Sigmoid colon (tissue), 7 donors: Measurements from ENCODE around the gene NFKB2. TPM values are rescaled to one million over a fixed set of nuclear protein-coding genes. Genes with fewer than 3 reads are reported as not detected.
A peak's percentile ranks its signal among the peaks of the same experiment; 100 is the strongest.

Experiments
- DNase-seq: peaks from one replicate; pipeline ENCODE4 v3.0.0-alpha.2; 2019
- H3K27ac ChIP-seq, 4 donors: fragments of 200-600 bp; sonication (generic); one replicate each; pipeline ENCODE4 v1.5.1; 2016 to 2019; ENCODE audit warnings: mild to moderate bottlenecking in 1 of 4
- H3K27me3 ChIP-seq, 3 donors: fragments of 200-600 bp; sonication (generic); one replicate each; pipeline ENCODE4 v1.5.1; 2019; ENCODE audit warnings: mild to moderate bottlenecking in 1 of 3
- H3K36me3 ChIP-seq, 4 donors: fragments of 200-600 bp; sonication (generic); one replicate each; pipeline ENCODE4 v1.5.1; 2016 to 2019
- H3K4me1 ChIP-seq, 4 donors: fragments of 200-600 bp; sonication (generic); one replicate each; pipeline ENCODE4 v1.5.1; 2017 to 2019
- H3K4me3 ChIP-seq, 4 donors: fragments of 200-600 bp; sonication (generic); one replicate each; pipeline ENCODE4 v1.5.1; 2017 to 2019; ENCODE audit warnings: mild to moderate bottlenecking in 2 of 4, moderate library complexity in 1 of 4
- H3K9me3 ChIP-seq, 4 donors: fragments of 200-600 bp in 3 of 4; sonication (generic) in 3 of 4; one replicate each; pipeline versions ENCODE4 v1.5.1 to v1.6.1; 2013 to 2019
- EP300 ChIP-seq, 4 donors: sonication (generic); formaldehyde crosslinking; IDR thresholded peaks; one replicate each; pipeline ENCODE4 v1.6.1; 2017; ENCODE audit warnings: antibody characterized with exemption in 4 of 4
- POLR2A ChIP-seq, 2 donors: fragments of 450-650 bp; IDR thresholded peaks; one replicate each; pipeline ENCODE4 v1.6.1; 2016; ENCODE audit warnings: antibody characterized with exemption in 2 of 2, mild to moderate bottlenecking in 2 of 2, moderate library complexity in 2 of 2
- POLR2AphosphoS5 ChIP-seq, 4 donors: sonication (generic); formaldehyde crosslinking; IDR thresholded peaks; one replicate each; pipeline ENCODE4 v1.6.1; 2017; ENCODE audit warnings: antibody characterized with exemption in 4 of 4
- WGBS, 2 donors: extraction: QIAGEN DNeasy Blood & Tissue Kit; methylation state at CpG; one replicate each; pipeline ENCODE4 v1.1.7; 2013; 5-methylcytosine and 5-hydroxymethylcytosine counted together
- intact Hi-C: fragments of 100-400 bp; cut with DNase I; formaldehyde crosslinking; loops from one replicate; pipeline ENCODE4 v1.15.1; 2023
- polyA plus RNA-seq, 3 donors: library from polyadenylated mRNA; stranded (reverse); fragments of 200-250 nt; gene quantifications; one replicate each; pipeline ENCODE4 v1.2.3, GENCODE V29; 2013
- total RNA-seq, 4 donors: library from RNA; depleted of rRNA; stranded (reverse); fragments of >200 nt; gene quantifications; one replicate each; pipeline ENCODE4 v1.1.0, GENCODE V29; 2016
- TF ChIP-seq, protein P1 (sequence below), 4 experiments: fragments of 450-650 bp in 3 of 4; fragments of 200-600 bp in 1 of 4; IDR thresholded peaks; one replicate each; pipeline ENCODE4 v1.5.1; 2016 to 2019; ENCODE audit warnings: antibody characterized with exemption in 4 of 4, mild to moderate bottlenecking in 3 of 4, moderate library complexity in 2 of 4
- donor health status: healthy with polysubstance abuse.
- donor health status: Bipolar disorder and iron deficiency.
- donor health status: healthy.

Gene NFKB2
- total and polyA plus RNA-seq, 7 donors, result 5.4 to 41.5 (median 31.6) TPM

GRCh38 chr10:102418622-102419268, 23.2 kb downstream of the NFKB2 start, which contains the start of gene PSD:
PSD (minus strand) TSS chr10:102418785; CDS start chr10:102417038, 1,747 bp downstream.
- TF ChIP-seq, protein P1, sequence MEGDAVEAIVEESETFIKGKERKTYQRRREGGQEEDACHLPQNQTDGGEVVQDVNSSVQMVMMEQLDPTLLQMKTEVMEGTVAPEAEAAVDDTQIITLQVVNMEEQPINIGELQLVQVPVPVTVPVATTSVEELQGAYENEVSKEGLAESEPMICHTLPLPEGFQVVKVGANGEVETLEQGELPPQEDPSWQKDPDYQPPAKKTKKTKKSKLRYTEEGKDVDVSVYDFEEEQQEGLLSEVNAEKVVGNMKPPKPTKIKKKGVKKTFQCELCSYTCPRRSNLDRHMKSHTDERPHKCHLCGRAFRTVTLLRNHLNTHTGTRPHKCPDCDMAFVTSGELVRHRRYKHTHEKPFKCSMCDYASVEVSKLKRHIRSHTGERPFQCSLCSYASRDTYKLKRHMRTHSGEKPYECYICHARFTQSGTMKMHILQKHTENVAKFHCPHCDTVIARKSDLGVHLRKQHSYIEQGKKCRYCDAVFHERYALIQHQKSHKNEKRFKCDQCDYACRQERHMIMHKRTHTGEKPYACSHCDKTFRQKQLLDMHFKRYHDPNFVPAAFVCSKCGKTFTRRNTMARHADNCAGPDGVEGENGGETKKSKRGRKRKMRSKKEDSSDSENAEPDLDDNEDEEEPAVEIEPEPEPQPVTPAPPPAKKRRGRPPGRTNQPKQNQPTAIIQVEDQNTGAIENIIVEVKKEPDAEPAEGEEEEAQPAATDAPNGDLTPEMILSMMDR (IDR thresholded peaks at IDR 0.05), result no peak
- no peak for TF ChIP-seq POLR2A (IDR thresholded peaks at IDR 0.05)
- TF ChIP-seq POLR2AphosphoS5 (IDR thresholded peaks at IDR 0.05), result no peak
- no peak for TF ChIP-seq EP300 (IDR thresholded peaks at IDR 0.05)
- H3K4me1 ChIP-seq, result peaks cover 0 to 42% (median 36%) of the 10 kb centered on the region in 4 donors
- peaks cover under 1 to 11% (median 7%) of the 10 kb centered on the region in 4 donors for H3K36me3 ChIP-seq
- no peak for DNase-seq
- intact Hi-C loops, result no loop called here
- H3K27ac ChIP-seq, result peak within 1 kb of the TSS in 3 of 4 donors; percentile 86 to 96 (median 91)
- no peaks in the 10 kb centered on the region for H3K9me3 ChIP-seq
- H3K4me3 ChIP-seq, result peak within 1 kb of the TSS in 3 of 4 donors; percentile 61 to 89 (median 73)
- 8% methylated on average over 45 of the region's 45 CpGs for WGBS, 2 donors
- H3K27me3 ChIP-seq, result peaks cover 7 to 38% (median 11%) of the 10 kb centered on the region in 3 donors

GRCh38 chr10:102419269-102420180, 24.0 kb downstream of the NFKB2 start:
- intact Hi-C loops, result loop anchor here (5.0 kb wide), 2 partner anchors 58 to 163 kb away; no protein-coding TSS in a partner anchor
- peaks cover 7 to 33% (median 11%) of the 10 kb centered on the region in 3 donors for H3K27me3 ChIP-seq
- H3K9me3 ChIP-seq, result no peaks in the 10 kb centered on the region
- H3K36me3 ChIP-seq, result peaks cover 8 to 18% (median 11%) of the 10 kb centered on the region in 4 donors
- peaks cover 0 to 42% (median 36%) of the 10 kb centered on the region in 4 donors for H3K4me1 ChIP-seq
- peak overlapping the region in 3 of 4 donors; percentile 61 to 89 (median 73) for H3K4me3 ChIP-seq
- DNase-seq, result no peak
- TF ChIP-seq POLR2AphosphoS5 (IDR thresholded peaks at IDR 0.05), result peak in 1 of 4 donors; percentile 6
- TF ChIP-seq, protein P1 (IDR thresholded peaks at IDR 0.05), result peak in 1 of 4 experiments; percentile 6
- TF ChIP-seq EP300 (IDR thresholded peaks at IDR 0.05), result no peak
- no peak for TF ChIP-seq POLR2A (IDR thresholded peaks at IDR 0.05)
- WGBS, 2 donors, result 1% methylated on average over 54 of the region's 54 CpGs
- H3K27ac ChIP-seq, result peak overlapping the region; percentile 86 to 96 (median 91)

- H3K27me3 ChIP-seq, result peaks cover 2 to 27% (median 11%) of the 10 kb centered on the region in 3 donors
- WGBS, 2 donors, result 1 to 2% methylated on average over 21 of the region's 21 CpGs
- TF ChIP-seq POLR2A (IDR thresholded peaks at IDR 0.05) (peak in 1 of 2 donors; percentile 7), POLR2AphosphoS5 (IDR thresholded peaks at IDR 0.05) (peak in 1 of 4 donors; percentile 50), EP300 (IDR thresholded peaks at IDR 0.05) (no peak)
- intact Hi-C loops, result loop anchor here (5.0 kb wide), 2 partner anchors 57 to 162 kb away; no protein-coding TSS in a partner anchor
- no peak for DNase-seq
- peaks cover 10 to 24% (median 11%) of the 10 kb centered on the region in 4 donors for H3K36me3 ChIP-seq
- H3K4me3 ChIP-seq, result peak overlapping the region; percentile 61 to 89 (median 76)
- H3K9me3 ChIP-seq, result no peaks in the 10 kb centered on the region
- peaks cover 0 to 42% (median 36%) of the 10 kb centered on the region in 4 donors for H3K4me1 ChIP-seq
- peak overlapping the region; percentile 86 to 96 (median 91) for H3K27ac ChIP-seq
These were observed 24.7 kb downstream of the NFKB2 start for GRCh38 chr10:102420181-102420713.

DNA sequence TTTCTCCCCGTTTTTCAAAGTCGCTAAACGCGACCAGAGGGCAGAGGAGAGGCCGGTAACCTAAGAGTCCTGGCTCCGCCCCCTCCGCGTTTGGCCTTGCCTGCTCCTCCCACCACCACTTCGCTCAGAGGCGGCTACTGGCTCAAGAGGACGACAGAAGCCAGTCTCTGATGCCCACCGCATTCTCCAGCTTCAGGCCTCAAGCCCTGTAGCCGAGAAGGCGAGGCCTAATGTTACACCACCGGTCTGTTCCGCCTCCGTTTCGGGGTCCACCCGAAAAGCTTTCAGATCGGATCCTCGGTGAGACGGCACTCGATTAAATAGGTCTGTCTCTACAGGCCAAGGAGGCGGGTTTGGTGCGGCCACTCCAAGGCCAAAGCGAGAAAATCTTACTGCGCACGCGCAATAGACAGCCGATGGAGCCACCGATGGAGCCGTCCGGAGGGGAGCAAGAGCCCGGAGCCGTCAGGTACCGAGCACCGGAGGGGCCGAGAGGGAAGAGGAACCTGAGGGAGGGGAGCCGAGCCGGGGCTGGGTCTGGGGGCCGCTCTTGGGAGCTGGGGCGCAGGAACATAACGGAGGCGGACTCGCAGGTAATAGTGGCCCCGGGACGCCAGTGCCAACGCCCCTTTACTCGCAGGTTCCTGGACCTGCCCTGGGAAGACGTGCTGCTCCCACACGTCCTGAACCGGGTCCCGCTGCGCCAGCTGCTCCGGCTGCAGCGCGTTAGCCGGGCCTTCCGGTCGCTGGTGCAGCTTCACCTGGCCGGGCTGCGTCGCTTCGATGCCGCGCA, 25.4 kb downstream of the NFKB2 start, which contains the start of gene FBXL15:
FBXL15 (plus strand) TSS at position 123 of the 793 bp plus-strand sequence; CDS start at position 417, 294 bp downstream.
- intact Hi-C loops, result loop anchor here (1.0 to 5.0 kb wide), 3 partner anchors 29 to 161 kb away; no protein-coding TSS in a partner anchor
- WGBS, 2 donors, result 0% methylated on average over 66 of the region's 66 CpGs
- peaks cover 10 to 24% (median 11%) of the 10 kb centered on the region in 4 donors for H3K36me3 ChIP-seq
- H3K4me3 ChIP-seq, result peak within 1 kb of the TSS; percentile 61 to 89 (median 76)
- peak within 1 kb of the TSS; percentile 86 to 96 (median 91) for H3K27ac ChIP-seq
- peaks cover 0 to 27% (median 7%) of the 10 kb centered on the region in 3 donors for H3K27me3 ChIP-seq
- peaks cover 0 to 42% (median 36%) of the 10 kb centered on the region in 4 donors for H3K4me1 ChIP-seq
- no peaks in the 10 kb centered on the region for H3K9me3 ChIP-seq
- TF ChIP-seq POLR2AphosphoS5 (IDR thresholded peaks at IDR 0.05) (peak; percentile 70 to 86 (median 83)), EP300 (IDR thresholded peaks at IDR 0.05) (peak in 1 of 4 donors; percentile 63), POLR2A (IDR thresholded peaks at IDR 0.05) (peak in 1 of 2 donors; percentile 33)
- TF ChIP-seq, protein P1 (IDR thresholded peaks at IDR 0.05), result no peak
- DNase-seq, result peak; percentile 99
